H1 (cell line): ENCODE results near the gene HIVEP3. TPM values are rescaled to one million over a fixed set of nuclear protein-coding genes. Genes with fewer than 3 reads are reported as not detected.

Experiments
- BACH1 ChIP-seq: IDR thresholded peaks from 2 replicates; pipeline ENCODE4 v1.6.1; 2012; ENCODE audit warnings: low read length, improper control_type of control experiment
- EP300 ChIP-seq, 2 experiments: IDR thresholded peaks; 1 replicate in 1 of 2; 2 replicates in 1 of 2; pipeline ENCODE4 v1.6.1; 2011 to 2012; ENCODE audit warnings: low read depth in 2 of 2, low read length in 2 of 2, mild to moderate bottlenecking in 2 of 2, borderline replicate concordance in 1 of 2, inconsistent platforms in 1 of 2, moderate library complexity in 1 of 2
- JUN ChIP-seq: IDR thresholded peaks from 2 replicates; pipeline ENCODE4 v1.6.1; 2011; ENCODE audit warnings: low read depth, mild to moderate bottlenecking, improper control_type of control experiment, low read length
- POLR2AphosphoS5 ChIP-seq: IDR thresholded peaks from 2 replicates; pipeline ENCODE4 v1.6.1; 2011; ENCODE audit warnings: low read depth, low read length
- RAD21 ChIP-seq, 2 experiments: IDR thresholded peaks in 1 of 2; conservative IDR thresholded peaks in 1 of 2; 2 replicates each; pipeline ENCODE4 v1.6.1; 2011; ENCODE audit warnings: low read depth in 2 of 2, low read length in 2 of 2, improper control_type of control experiment in 1 of 2, inconsistent platforms in 1 of 2, mild to moderate bottlenecking in 1 of 2, moderate library complexity in 1 of 2
- polyA plus RNA-seq, 7 experiments: library from polyadenylated mRNA; depleted of rRNA in 3 of 7; stranded (reverse) in 5 of 7; unstranded in 2 of 7; fragments of >200 nt in 5 of 7; fragments of 200-250 nt in 2 of 7; gene quantifications; 1 replicate in 5 of 7; 2 replicates in 1 of 7; 4 replicates in 1 of 7; pipeline versions ENCODE4 v1.2.1 to v1.2.3, GENCODE V29; 2011 to 2013; ENCODE audit warnings: missing spikeins in 2 of 7, mixed read lengths in 2 of 7
- total RNA-seq: library from RNA; stranded (reverse); fragmentation: NEBNext Ultra II Directional; extraction: Animal tissue kit (Norgen Biotek cat#: 25700); gene quantifications from 2 replicates; pipeline ENCODE4 v1.2.1, GENCODE V29; 2021
- TF ChIP-seq, protein P1 (sequence below): fragments of 300-600 bp; sonication (generic); IDR thresholded peaks from 2 replicates; pipeline ENCODE4 v1.7.1; 2012; ENCODE audit warnings: low read length, moderate library complexity, mild to moderate bottlenecking, inconsistent platforms; ENCODE audit not compliant: insufficient replicate concordance

HIVEP3 gene
- total and polyA plus RNA-seq, 2 of the 8 experiments (the other 6 are each of a cell fraction or from before 2014, with no cell fraction given) = 0.24 to 0.69 TPM

- TF ChIP-seq, protein P1, sequence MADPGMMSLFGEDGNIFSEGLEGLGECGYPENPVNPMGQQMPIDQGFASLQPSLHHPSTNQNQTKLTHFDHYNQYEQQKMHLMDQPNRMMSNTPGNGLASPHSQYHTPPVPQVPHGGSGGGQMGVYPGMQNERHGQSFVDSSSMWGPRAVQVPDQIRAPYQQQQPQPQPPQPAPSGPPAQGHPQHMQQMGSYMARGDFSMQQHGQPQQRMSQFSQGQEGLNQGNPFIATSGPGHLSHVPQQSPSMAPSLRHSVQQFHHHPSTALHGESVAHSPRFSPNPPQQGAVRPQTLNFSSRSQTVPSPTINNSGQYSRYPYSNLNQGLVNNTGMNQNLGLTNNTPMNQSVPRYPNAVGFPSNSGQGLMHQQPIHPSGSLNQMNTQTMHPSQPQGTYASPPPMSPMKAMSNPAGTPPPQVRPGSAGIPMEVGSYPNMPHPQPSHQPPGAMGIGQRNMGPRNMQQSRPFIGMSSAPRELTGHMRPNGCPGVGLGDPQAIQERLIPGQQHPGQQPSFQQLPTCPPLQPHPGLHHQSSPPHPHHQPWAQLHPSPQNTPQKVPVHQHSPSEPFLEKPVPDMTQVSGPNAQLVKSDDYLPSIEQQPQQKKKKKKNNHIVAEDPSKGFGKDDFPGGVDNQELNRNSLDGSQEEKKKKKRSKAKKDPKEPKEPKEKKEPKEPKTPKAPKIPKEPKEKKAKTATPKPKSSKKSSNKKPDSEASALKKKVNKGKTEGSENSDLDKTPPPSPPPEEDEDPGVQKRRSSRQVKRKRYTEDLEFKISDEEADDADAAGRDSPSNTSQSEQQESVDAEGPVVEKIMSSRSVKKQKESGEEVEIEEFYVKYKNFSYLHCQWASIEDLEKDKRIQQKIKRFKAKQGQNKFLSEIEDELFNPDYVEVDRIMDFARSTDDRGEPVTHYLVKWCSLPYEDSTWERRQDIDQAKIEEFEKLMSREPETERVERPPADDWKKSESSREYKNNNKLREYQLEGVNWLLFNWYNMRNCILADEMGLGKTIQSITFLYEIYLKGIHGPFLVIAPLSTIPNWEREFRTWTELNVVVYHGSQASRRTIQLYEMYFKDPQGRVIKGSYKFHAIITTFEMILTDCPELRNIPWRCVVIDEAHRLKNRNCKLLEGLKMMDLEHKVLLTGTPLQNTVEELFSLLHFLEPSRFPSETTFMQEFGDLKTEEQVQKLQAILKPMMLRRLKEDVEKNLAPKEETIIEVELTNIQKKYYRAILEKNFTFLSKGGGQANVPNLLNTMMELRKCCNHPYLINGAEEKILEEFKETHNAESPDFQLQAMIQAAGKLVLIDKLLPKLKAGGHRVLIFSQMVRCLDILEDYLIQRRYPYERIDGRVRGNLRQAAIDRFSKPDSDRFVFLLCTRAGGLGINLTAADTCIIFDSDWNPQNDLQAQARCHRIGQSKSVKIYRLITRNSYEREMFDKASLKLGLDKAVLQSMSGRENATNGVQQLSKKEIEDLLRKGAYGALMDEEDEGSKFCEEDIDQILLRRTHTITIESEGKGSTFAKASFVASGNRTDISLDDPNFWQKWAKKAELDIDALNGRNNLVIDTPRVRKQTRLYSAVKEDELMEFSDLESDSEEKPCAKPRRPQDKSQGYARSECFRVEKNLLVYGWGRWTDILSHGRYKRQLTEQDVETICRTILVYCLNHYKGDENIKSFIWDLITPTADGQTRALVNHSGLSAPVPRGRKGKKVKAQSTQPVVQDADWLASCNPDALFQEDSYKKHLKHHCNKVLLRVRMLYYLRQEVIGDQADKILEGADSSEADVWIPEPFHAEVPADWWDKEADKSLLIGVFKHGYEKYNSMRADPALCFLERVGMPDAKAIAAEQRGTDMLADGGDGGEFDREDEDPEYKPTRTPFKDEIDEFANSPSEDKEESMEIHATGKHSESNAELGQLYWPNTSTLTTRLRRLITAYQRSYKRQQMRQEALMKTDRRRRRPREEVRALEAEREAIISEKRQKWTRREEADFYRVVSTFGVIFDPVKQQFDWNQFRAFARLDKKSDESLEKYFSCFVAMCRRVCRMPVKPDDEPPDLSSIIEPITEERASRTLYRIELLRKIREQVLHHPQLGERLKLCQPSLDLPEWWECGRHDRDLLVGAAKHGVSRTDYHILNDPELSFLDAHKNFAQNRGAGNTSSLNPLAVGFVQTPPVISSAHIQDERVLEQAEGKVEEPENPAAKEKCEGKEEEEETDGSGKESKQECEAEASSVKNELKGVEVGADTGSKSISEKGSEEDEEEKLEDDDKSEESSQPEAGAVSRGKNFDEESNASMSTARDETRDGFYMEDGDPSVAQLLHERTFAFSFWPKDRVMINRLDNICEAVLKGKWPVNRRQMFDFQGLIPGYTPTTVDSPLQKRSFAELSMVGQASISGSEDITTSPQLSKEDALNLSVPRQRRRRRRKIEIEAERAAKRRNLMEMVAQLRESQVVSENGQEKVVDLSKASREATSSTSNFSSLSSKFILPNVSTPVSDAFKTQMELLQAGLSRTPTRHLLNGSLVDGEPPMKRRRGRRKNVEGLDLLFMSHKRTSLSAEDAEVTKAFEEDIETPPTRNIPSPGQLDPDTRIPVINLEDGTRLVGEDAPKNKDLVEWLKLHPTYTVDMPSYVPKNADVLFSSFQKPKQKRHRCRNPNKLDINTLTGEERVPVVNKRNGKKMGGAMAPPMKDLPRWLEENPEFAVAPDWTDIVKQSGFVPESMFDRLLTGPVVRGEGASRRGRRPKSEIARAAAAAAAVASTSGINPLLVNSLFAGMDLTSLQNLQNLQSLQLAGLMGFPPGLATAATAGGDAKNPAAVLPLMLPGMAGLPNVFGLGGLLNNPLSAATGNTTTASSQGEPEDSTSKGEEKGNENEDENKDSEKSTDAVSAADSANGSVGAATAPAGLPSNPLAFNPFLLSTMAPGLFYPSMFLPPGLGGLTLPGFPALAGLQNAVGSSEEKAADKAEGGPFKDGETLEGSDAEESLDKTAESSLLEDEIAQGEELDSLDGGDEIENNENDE = no peak
- TF ChIP-seq JUN (no peak), EP300 (IDR thresholded peaks at IDR 0.05; ENCODE audit: borderline replicate concordance in 1 of 2, low read depth in 2 of 2, low read length in 2 of 2) (no peak), BACH1 (no peak), POLR2AphosphoS5 (no peak), RAD21 (IDR thresholded peaks at IDR 0.05 in 1 of 2, conservative IDR thresholded peaks at IDR 0.05 in 1 of 2; ENCODE audit: low read depth in 2 of 2, low read length in 2 of 2) (no peak)
- TF ChIP-seq, all 59 proteins: peak for 0
Observed at GRCh38 chr1:41490911-41491310, 427.8 kb downstream of the HIVEP3 start (continued).
